Lung (tissue), 12 donors: ENCODE data around the gene ATP1B3. TPM values are rescaled to one million over a fixed set of nuclear protein-coding genes. Genes with fewer than 3 reads are reported as not detected.

Source experiments
- ATAC-seq: fragments of 200-7000 bp; cut with Tn5 transposase; one replicate; pipeline ENCODE4 v1.9.1; 2020; ENCODE audit warnings: moderate number of reproducible peaks; ENCODE audit not compliant: insufficient read depth, low FRiP score
- DNase-seq, 3 donors: peaks; one replicate each; pipeline ENCODE4 v3.0.0-alpha.2; 2013 to 2017
- H3K27ac ChIP-seq, 2 donors: one replicate each; pipeline ENCODE4 v1.5.1; 2013; ENCODE audit warnings: mild to moderate bottlenecking in 2 of 2, moderate library complexity in 2 of 2, control low read depth in 1 of 2, inconsistent platforms in 1 of 2, low read depth in 1 of 2, low read length in 1 of 2
- H3K27me3 ChIP-seq, 3 donors: one replicate each; pipeline ENCODE4 v1.5.1; 2013; ENCODE audit warnings: low read length in 2 of 3; ENCODE audit not compliant: control insufficient read depth in 3 of 3, insufficient read depth in 3 of 3
- H3K36me3 ChIP-seq, 4 donors: one replicate each; pipeline ENCODE4 v1.5.1; 2013; ENCODE audit warnings: low read length in 4 of 4, mild to moderate bottlenecking in 1 of 4, moderate library complexity in 1 of 4; ENCODE audit not compliant: control insufficient read depth in 4 of 4, insufficient read depth in 4 of 4
- H3K4me1 ChIP-seq, 5 donors: one replicate each; pipeline ENCODE4 v1.5.1; 2013; ENCODE audit warnings: low read length in 5 of 5, mild to moderate bottlenecking in 2 of 5, moderate library complexity in 1 of 5; ENCODE audit not compliant: control insufficient read depth in 5 of 5, insufficient read depth in 5 of 5
- H3K4me3 ChIP-seq: one replicate; pipeline ENCODE4 v1.5.1; 2013; ENCODE audit warnings: mild to moderate bottlenecking, control low read depth, moderate library complexity
- H3K9ac ChIP-seq, 2 donors: one replicate each; pipeline ENCODE4 v1.5.1; 2013; ENCODE audit warnings: low read length in 2 of 2, control low read depth in 1 of 2; ENCODE audit not compliant: insufficient read depth in 1 of 2
- H3K9me3 ChIP-seq, 4 donors: one replicate each; pipeline ENCODE4 v1.5.1; 2013; ENCODE audit warnings: low read length in 3 of 4, mild to moderate bottlenecking in 1 of 4, moderate library complexity in 1 of 4; ENCODE audit not compliant: control insufficient read depth in 4 of 4, insufficient read depth in 3 of 4
- CTCF ChIP-seq: IDR thresholded peaks from 2 replicates; pipeline ENCODE4 v1.5.1; 2012; ENCODE audit warnings: mild to moderate bottlenecking; ENCODE audit errors: control extremely low read depth, extremely low read depth
- WGBS, 2 donors: extraction: QIAGEN DNeasy Blood & Tissue Kit; methylation state at CpG; one replicate each; pipeline ENCODE4 v1.1.7; 2013; 5-methylcytosine and 5-hydroxymethylcytosine counted together
- polyA plus RNA-seq, 2 donors: library from polyadenylated mRNA; stranded (reverse); fragments of 200-250 nt; gene quantifications; one replicate each; pipeline ENCODE4 v1.2.1, GENCODE V29; 2013
- total RNA-seq, 2 donors: library from RNA; depleted of rRNA in 1 of 2; stranded (reverse); fragments of >200 nt in 1 of 2; gene quantifications; one replicate each; pipeline ENCODE4 v1.2.1, GENCODE V29; 2014 to 2021
- donor health status: control.
- donor health status: control.
- donor health status: Bipolar disorder and iron deficiency.
- donor health status: healthy.
- donor health status: DM: yes; HTN: yes; CAD: no.

ATP1B3 gene
- total and polyA plus RNA-seq, 4 donors, result 33.4 to 160 (median 128) TPM

DNA sequence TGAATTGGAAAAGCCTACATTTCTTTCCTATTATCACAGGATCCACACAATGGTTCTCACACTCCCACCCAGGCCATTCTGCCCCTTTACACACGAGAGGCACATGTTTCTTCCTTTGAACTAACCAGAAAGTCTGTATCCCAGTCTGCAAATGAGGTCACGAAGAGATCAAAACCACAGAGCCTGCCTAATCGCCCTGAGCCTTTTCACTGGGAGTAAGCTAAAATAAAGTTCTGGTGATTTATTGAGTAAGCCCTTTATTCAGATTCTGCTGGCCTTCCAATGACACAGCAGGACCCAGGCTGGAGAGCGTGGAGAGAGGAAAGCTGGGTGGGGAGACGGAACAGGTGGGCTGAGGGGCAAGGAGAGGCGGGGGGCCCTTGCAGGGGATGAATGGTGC, 78.7 kb downstream of the ATP1B3 start:
- no peak for ATAC-seq
- Histone ChIP-seq H3K4me1 (peaks cover 0 to 3% (median 0%) of the 10 kb centered on the region in 5 donors), H3K36me3 (peaks cover 3 to 26% (median 14%) of the 10 kb centered on the region in 4 donors), H3K27ac (no peak overlapping the region), H3K9me3 (no peaks in the 10 kb centered on the region), H3K4me3 (no peak overlapping the region), H3K27me3 (no peaks in the 10 kb centered on the region), H3K9ac (no peak overlapping the region)
- no peak for DNase-seq
- 65 to 72% methylated on average over 6 of the region's 6 CpGs for WGBS, 2 donors
- no peak for TF ChIP-seq CTCF

- 75 to 81% methylated on average over 8 of the region's 8 CpGs for WGBS, 2 donors
- H3K27ac ChIP-seq, result peak overlapping the region in 1 of 2 donors; percentile 70
- no peak for TF ChIP-seq CTCF
These were observed 83.4 kb downstream of the ATP1B3 start for GRCh38 chr3:141959589-141960554.

GRCh38 chr3:141960731-141961130, 84.3 kb downstream of the ATP1B3 start:
- Histone ChIP-seq H3K27me3 (no peaks in the 10 kb centered on the region), H3K36me3 (peaks cover 7 to 29% (median 12%) of the 10 kb centered on the region in 4 donors), H3K9ac (no peak overlapping the region), H3K27ac (peak overlapping the region in 1 of 2 donors; percentile 59), H3K4me3 (no peak overlapping the region), H3K9me3 (no peaks in the 10 kb centered on the region), H3K4me1 (peaks cover 0 to 4% (median 0%) of the 10 kb centered on the region in 5 donors)
- TF ChIP-seq CTCF, result no peak
- DNase-seq, result peak in 1 of 3 donors; percentile 30
- no peak for ATAC-seq
- WGBS, 2 donors, result 63 to 73% methylated on average over 3 of the region's 3 CpGs

More at GRCh38 chr3:141959589-141960554, 83.4 kb downstream of the ATP1B3 start:
- Histone ChIP-seq H3K9ac (peak overlapping the region in 1 of 2 donors; percentile 5), H3K4me1 (peaks cover 0 to 4% (median 0%) of the 10 kb centered on the region in 5 donors), H3K36me3 (peaks cover 7 to 29% (median 12%) of the 10 kb centered on the region in 4 donors), H3K27me3 (no peaks in the 10 kb centered on the region), H3K9me3 (no peaks in the 10 kb centered on the region), H3K4me3 (no peak overlapping the region)
- ATAC-seq (peak; percentile 30), DNase-seq (peak in 2 of 3 donors; percentile 46 to 61)
